Parathyroid adenoma (tissue), 2 donors: Measurements from ENCODE around the gene TGM3.

Experiments
- H2AFZ ChIP-seq: fragments of 300-600 bp; sonication (generic); one replicate; pipeline ENCODE4 v1.7.0; 2017; ENCODE audit warnings: antibody characterized with exemption, mild to moderate bottlenecking
- H3K27ac ChIP-seq: fragments of 300-600 bp; sonication (generic); one replicate; pipeline ENCODE4 v1.7.0; 2017
- H3K27me3 ChIP-seq: fragments of 300-600 bp; sonication (generic); one replicate; pipeline ENCODE4 v1.7.0; 2017; ENCODE audit warnings: low read length; ENCODE audit not compliant: control insufficient read depth, insufficient read depth
- H3K36me3 ChIP-seq: fragments of 300-600 bp; sonication (generic); one replicate; pipeline ENCODE4 v1.7.0; 2017; ENCODE audit warnings: low read length; ENCODE audit not compliant: control insufficient read depth, insufficient read depth
- H3K4me1 ChIP-seq: fragments of 300-600 bp; sonication (generic); one replicate; pipeline ENCODE4 v1.7.0; 2017; ENCODE audit warnings: control low read depth
- H3K4me2 ChIP-seq: fragments of 300-600 bp; sonication (generic); one replicate; pipeline ENCODE4 v1.7.0; 2017; ENCODE audit warnings: low read length
- H3K4me3 ChIP-seq: fragments of 300-600 bp; sonication (generic); one replicate; pipeline ENCODE4 v1.7.0; 2017; ENCODE audit warnings: low read depth, low read length
- H3K79me2 ChIP-seq: fragments of 300-600 bp; sonication (generic); one replicate; pipeline ENCODE4 v1.7.0; 2017; ENCODE audit warnings: control low read depth
- H3K9ac ChIP-seq: fragments of 300-600 bp; sonication (generic); one replicate; pipeline ENCODE4 v1.7.0; 2017; ENCODE audit warnings: mild to moderate bottlenecking
- H3K9me3 ChIP-seq: fragments of 300-600 bp; sonication (generic); one replicate; pipeline ENCODE4 v1.7.0; 2017; ENCODE audit warnings: low read length; ENCODE audit not compliant: control insufficient read depth
- TF ChIP-seq, protein P1 (sequence below): fragments of 300-600 bp; sonication (generic); IDR thresholded peaks from one replicate; pipeline ENCODE4 v1.7.0; 2017; ENCODE audit warnings: antibody characterized with exemption, mild to moderate bottlenecking
- donor health status: primary hyperparathyroidism.

TGM3 gene

DNA sequence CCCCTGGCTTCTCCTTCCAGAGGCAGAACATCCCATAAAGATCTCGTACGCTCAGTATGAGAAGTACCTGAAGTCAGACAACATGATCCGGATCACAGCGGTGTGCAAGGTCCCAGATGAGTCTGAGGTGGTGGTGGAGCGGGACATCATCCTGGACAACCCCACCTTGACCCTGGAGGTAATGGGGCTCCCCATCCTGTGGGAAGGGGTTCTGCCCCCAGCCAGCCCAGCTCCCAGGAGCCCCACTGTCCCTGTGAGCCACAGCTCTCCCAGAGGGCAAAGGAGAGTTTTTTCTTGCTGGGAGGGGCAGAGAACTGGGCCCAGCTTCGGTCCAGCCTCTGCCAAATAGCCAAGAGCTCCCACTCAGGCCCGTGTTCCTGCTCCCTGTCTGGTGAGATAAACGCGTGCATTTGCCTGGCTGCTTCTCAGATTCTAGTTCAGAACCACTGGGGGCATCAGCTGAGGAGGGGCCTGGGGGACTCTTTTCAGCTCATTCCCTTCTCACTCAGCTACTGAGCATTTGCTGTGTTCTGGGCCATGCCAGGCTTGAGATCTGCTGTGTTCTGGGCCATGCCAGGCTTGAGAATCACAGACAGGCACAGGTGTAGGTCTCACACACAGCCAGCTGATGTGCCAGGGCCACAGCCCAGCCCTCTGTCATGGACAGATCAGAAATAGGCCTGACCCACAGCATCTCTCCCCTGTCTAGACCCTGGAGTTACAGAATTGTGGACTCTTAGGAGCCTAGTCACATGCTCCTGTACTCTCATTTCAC lies 39.5 kb downstream of the TGM3 start:
- H2AFZ ChIP-seq = no peak overlapping the region
- no peak overlapping the region for H3K4me3 ChIP-seq
- H3K27ac ChIP-seq = no peak overlapping the region
- no peaks in the 10 kb centered on the region for H3K4me1 ChIP-seq
- H3K9me3 ChIP-seq = no peaks in the 10 kb centered on the region
- TF ChIP-seq, protein P1, sequence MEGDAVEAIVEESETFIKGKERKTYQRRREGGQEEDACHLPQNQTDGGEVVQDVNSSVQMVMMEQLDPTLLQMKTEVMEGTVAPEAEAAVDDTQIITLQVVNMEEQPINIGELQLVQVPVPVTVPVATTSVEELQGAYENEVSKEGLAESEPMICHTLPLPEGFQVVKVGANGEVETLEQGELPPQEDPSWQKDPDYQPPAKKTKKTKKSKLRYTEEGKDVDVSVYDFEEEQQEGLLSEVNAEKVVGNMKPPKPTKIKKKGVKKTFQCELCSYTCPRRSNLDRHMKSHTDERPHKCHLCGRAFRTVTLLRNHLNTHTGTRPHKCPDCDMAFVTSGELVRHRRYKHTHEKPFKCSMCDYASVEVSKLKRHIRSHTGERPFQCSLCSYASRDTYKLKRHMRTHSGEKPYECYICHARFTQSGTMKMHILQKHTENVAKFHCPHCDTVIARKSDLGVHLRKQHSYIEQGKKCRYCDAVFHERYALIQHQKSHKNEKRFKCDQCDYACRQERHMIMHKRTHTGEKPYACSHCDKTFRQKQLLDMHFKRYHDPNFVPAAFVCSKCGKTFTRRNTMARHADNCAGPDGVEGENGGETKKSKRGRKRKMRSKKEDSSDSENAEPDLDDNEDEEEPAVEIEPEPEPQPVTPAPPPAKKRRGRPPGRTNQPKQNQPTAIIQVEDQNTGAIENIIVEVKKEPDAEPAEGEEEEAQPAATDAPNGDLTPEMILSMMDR = no peak
- H3K36me3 ChIP-seq = no peaks in the 10 kb centered on the region
- H3K4me2 ChIP-seq = no peak overlapping the region
- H3K79me2 ChIP-seq = no peaks in the 10 kb centered on the region
- no peaks in the 10 kb centered on the region for H3K27me3 ChIP-seq
- H3K9ac ChIP-seq = no peak overlapping the region

DNA sequence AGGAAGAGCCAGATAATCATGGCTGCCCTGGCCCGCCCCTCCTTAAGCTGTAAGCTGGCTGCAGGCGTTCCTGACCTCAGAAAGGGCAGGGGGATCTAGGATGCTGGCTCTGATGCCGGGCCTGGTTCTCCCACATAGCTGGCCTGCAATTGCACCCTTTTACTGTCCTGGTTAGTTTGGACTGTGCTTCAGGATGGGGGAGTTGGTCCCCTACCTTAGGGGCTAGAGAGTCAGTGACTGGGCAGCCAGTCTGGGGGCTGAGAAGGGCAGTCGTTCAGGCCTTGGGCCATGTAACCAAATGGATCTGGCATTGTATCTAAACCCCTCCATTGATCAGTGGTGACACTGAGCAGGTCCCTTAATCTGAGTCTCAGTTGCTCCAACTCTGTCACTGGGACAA lies 40.7 kb downstream of the TGM3 start:
- Histone ChIP-seq H2AFZ (no peak overlapping the region), H3K4me2 (no peak overlapping the region), H3K9ac (no peak overlapping the region), H3K4me3 (no peak overlapping the region), H3K79me2 (no peaks in the 10 kb centered on the region), H3K27ac (no peak overlapping the region), H3K36me3 (no peaks in the 10 kb centered on the region), H3K4me1 (no peaks in the 10 kb centered on the region), H3K9me3 (no peaks in the 10 kb centered on the region), H3K27me3 (no peaks in the 10 kb centered on the region)
- TF ChIP-seq, protein P1 = no peak

DNA sequence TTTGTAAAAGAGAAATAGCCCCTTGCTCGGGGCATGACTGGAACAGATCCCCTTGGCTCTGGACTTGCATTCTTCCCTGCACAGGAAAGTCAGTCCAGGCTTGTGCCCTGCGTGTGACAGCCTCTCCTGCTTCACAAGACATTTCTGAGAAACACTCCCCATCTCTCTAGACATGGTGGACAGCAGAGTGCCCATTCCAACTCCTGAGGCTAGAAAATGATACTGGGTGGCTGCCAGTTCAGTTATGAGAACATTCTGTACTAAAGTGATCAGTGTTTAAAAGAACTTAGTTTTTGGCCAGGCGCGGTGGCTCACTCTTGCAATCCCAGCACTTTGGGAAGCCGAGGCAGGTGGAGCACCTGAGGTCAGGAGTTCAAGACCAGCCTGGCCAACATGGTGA lies 41.3 kb downstream of the TGM3 start:
- no peak overlapping the region for H3K9ac ChIP-seq
- no peak overlapping the region for H3K4me3 ChIP-seq
- H3K36me3 ChIP-seq = no peaks in the 10 kb centered on the region
- H2AFZ ChIP-seq = no peak overlapping the region
- no peaks in the 10 kb centered on the region for H3K4me1 ChIP-seq
- H3K27me3 ChIP-seq = no peaks in the 10 kb centered on the region
- no peak overlapping the region for H3K4me2 ChIP-seq
- TF ChIP-seq, protein P1 = no peak
- no peaks in the 10 kb centered on the region for H3K9me3 ChIP-seq
- no peaks in the 10 kb centered on the region for H3K79me2 ChIP-seq
- no peak overlapping the region for H3K27ac ChIP-seq

DNA sequence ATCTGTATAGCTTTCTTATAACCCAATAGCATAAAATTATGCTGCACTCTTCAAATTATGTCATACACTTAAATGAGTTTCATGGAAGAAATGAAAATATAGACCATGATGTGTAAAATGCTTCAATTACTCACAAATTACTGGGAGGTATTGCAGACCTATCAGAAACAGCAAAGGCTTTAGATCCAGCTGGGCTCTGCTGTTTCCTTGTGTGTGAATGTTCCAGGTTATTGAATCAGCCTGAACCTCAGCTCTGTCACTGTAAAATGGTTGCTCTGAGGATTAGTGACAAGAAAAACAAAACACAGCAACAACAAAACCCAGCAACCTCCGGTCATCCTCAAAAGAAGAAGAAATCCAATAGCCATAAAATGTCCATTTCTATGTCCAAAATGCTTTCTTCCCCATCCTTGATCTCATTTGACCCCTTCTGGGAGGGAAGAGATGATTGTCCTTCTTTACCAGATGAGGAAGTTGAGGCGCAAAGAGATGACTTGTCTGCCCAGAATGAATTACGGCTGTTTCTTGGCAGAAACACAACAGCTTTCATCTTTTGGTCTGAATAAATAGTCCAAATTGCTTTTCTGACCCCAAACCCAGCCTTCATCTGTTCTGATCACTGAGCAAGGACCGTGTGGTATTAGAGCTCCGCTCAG lies 42.7 kb downstream of the TGM3 start:
- TF ChIP-seq, protein P1 = no peak
- H3K4me1 ChIP-seq = no peaks in the 10 kb centered on the region
- H3K27me3 ChIP-seq = no peaks in the 10 kb centered on the region
- H3K4me2 ChIP-seq = no peak overlapping the region
- no peak overlapping the region for H3K27ac ChIP-seq
- H3K36me3 ChIP-seq = no peaks in the 10 kb centered on the region
- H3K9me3 ChIP-seq = no peaks in the 10 kb centered on the region
- no peak overlapping the region for H3K9ac ChIP-seq
- H3K4me3 ChIP-seq = no peak overlapping the region
- H2AFZ ChIP-seq = no peak overlapping the region
- no peaks in the 10 kb centered on the region for H3K79me2 ChIP-seq
